NCI-H1436 treated with DMSO at 0.1 percent for 48 hours (cell line): ENCODE measurements around the gene TRPC1.
"Not testable (repeated sequence)": the region's sequence is repeated elsewhere in the genome, so short reads cannot be mapped to it uniquely, and the experiment has no call there.

ENCODE experiments used
- DNase-seq: peaks from one replicate; lab custom pipeline; 2025; lab: John Stamatoyannopoulos, UW

Gene TRPC1

DNA sequence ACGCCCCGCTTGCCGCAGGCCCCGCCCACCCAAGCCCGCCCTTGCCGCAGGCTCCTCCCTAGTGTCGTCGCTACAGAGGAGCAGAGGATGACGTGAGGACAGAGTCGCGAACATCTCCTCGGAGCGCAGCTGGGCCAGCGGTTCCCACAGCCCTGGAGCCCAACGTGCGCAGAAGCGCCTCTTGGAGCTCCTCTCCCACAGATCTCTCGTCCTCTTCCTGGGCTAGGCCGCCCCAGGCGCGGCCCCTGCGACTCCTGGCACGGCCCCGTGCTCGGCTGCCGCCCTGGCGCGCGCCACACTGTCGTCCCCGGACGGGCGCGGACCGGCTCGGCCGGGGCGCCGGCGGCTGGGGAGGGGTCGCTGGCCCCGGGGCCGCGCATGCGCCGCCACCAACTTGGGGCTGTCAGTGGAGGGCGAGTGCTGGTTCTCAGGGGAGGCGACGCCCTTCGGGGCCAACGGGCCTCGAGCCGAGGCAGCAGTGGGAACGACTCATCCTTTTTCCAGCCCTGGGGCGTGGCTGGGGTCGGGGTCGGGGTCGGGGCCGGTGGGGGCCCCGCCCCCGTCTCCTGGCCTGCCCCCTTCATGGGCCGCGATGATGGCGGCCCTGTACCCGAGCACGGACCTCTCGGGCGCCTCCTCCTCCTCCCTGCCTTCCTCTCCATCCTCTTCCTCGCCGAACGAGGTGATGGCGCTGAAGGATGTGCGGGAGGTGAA, at the start of gene TRPC1:
Gene TRPC1, plus strand, starts transcription at position 67 of the 714 bp plus-strand sequence. Its CDS starts 526 bp downstream, at position 593.
- DNase-seq, result peak; percentile 68

DNA sequence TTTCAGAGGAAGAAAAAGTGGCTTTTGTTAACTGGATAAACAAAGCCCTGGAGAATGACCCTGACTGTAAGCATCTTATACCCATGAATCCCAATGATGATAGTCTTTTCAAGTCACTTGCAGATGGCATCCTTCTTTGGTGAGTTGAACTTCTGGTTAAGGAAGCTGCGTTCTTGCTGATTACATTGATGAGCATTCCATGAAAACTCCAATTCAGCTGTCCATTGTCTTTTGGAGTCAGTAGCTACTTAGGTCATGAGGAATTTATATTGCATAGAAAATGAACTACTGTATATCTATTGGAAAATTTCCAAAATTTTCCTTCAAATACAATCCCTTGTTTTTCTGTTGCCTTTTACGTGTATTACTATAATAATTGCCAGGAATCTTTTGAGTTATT, 47.7 kb upstream of the TRPC1 start:
- no peak for DNase-seq

DNA sequence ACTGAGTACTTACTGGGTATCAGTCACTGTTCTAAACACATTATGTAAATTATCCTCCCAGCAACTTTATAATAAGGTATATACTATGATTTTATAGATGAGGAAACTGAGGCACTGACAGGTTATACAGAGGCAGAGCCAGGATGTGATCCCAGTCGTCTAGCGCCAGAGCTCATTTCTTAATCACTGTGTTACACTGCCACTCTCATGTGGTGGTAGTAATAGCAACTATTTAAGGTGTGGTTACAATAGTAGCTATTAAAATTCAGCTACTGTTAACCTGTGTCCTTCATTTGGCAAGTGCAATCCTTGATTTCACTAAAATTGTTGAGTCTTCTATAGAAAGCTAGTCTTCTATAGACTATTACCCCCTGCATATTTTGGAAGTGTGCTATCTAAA, 43.1 kb upstream of the TRPC1 start:
- DNase-seq, result no peak

DNA sequence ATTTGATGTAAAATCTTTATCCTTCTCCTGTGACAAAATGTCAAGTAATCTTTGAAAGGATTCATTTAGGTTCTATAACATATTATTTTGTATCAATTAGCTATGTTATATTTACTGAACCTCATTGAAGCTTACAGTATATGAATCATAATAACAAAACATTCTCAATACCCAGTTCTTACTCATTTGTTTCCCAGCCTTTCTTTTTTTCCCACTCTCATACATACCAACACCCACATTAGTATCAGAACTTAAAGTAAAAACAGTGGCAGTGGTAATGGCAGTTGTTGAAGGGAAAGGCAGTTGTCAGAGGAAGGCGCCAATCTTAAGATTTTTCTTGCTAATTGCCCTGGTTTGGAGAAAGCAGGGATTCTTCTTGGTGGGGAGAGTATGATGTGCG, 33.2 kb upstream of the TRPC1 start:
- no peak for DNase-seq

DNA sequence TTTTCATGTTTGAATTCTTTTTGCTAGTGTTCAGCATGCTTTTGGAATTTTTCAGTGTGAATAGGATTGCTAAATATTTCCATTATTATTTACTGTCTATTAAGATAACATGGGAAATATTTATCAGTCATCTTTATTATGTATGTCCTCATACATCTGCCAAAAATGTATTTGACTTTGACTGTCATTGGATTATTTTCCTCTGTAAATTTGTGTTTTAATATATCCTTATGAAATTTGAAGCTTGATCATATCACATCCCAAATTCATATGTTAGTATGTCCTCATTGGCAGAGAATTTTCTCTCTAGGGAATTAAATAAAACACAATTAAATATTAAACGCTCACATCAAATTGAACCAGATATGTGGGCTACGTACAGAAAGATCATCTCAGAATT, 32.3 kb upstream of the TRPC1 start:
- no peak for DNase-seq

DNA sequence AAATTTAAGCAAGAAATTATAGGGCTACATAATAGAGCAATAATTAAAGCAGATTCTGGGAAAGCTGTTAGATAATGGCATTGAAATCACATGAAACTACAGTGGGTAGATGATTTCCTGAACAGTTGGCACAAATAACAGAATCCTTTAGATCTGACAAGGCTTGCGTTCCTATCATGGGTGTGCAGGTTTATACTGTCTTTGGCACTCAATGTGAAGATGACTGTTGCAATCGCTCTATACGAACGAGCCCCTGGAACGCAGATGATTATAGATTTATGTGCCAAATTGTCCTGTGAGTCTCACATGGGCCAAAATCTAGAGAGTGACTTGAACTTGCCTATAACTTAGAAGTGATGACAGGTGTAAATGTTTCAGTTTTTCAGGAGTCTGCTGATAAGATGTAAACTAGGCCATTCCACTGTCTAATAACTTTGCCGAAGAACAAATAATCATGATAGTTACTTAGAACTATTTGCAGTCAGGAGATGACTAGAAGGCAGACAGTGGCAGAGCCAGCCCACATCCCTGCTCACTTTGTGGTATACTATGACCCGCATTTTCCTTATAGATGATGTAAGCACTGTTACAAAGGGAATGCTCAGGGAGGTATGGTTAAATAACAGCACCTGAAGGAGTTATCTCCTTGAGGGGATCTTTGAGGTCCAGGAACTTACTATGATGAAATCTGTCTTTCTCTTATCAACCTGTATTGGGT, 30.5 kb upstream of the TRPC1 start:
- DNase-seq, result no peak

DNA sequence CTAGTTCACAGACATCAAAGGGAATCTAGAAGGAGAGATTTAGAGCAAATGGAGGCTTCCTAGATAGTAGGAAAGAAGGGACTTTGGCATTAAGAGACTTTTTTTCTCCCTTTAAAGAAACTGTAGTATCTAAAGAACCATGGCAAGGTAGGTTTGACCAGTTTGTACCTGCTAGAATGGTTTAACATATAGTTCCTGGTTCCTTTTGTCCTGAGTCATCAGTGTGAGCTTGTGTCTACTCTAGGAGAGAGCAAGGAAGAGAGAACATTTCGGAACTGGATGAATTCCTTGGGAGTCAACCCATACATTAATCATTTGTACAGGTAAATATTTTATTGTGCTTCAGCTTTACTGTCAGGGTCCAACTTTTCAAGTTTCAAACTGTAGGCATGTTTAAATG, 29.6 kb upstream of the TRPC1 start:
- no peak for DNase-seq

DNA sequence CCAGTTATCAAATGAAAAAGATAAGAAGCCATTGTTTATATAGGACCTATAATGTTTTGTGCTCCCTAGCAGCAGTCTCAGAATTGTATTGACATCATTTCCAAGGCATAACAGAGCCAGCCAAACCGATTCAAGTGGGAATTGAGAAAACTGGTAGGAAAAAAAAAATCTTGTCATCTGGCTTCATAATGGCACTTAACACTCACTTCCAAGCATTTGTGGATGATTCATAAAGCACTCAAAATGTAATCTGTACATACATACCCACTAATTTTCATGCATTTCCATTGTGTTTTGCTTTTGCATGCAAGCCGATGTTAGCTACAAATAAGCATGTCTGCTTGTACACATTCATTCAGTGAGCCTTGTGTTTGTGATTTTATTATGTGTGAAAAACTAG, 18.6 kb upstream of the TRPC1 start:
- peak; percentile 52 for DNase-seq

DNA sequence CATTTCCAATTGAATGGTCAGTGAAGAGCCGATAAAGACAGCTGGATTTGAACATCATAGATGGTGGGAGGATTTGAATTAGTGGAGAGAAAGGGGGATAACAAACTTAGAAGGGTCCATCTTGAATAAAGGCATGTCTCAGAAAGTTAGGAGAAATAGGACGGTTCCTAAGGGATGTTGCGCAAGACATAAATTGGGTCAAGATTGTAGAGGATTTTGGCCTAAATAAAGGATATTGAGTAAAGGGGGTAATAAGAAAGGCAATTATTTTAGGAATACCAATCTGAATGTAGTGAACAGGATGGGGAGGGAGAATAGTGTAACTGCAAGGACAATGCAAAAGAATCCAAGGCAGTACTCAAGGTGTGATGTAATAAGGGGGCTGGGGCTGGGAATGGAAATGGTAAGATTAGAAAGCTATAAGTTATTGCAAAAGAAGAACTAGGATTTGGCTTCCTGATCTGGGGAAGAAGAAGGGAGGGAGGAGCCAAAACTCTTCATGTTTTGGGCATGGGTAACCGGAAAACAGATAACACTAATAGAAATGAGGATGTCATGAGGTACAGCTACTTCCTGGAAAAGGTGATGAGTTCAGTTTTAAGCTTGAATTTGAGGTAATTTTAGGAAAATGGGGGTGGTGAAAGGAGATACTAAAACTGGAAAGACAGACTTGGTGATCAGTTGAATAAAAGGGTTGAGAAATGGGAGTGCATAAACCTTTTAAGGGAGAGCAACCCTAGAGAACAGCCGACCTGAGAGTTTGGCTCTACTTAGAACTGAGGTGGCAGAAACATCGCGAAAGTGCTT, 17.3 kb upstream of the TRPC1 start:
- DNase-seq, result no peak

DNA sequence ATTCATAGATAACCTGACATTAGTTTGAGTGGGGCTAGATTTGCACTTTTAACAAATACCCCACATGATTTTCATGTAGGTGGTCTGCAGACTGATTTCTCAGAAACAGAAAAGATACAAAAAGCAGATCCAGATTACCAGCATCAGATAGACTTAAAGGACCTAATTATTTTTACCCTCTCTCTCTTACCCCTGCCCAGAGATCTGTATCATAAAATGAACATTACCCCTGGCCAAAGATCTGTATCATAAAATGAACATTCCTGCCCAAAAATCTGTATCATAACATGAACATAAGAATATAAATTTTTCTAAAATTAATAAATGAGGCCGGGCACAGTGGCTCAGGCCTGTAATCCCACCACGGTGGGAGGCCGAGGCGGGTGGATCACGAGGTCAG, 14.6 kb upstream of the TRPC1 start:
- no peak for DNase-seq

DNA sequence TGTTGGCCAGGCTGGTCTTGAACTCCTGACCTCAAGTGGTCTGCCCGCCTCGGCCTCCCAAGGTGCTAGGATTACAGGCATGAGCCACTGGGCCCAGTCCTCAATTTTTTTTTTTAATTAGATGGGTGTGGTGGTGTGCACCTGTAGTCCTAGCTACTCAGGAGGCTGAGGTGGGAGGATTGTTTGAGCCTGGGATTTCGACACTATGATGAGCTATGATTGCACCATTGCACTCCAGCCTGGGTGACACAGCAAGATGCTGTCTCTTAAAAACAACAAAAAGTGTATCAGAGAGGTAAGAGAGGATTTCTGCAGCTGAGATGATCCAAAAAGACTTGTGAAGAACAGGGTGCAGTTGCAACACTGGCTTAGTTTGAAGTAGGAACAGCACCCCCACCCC, 9.0 kb upstream of the TRPC1 start:
- not testable (repeated sequence) for DNase-seq

DNA sequence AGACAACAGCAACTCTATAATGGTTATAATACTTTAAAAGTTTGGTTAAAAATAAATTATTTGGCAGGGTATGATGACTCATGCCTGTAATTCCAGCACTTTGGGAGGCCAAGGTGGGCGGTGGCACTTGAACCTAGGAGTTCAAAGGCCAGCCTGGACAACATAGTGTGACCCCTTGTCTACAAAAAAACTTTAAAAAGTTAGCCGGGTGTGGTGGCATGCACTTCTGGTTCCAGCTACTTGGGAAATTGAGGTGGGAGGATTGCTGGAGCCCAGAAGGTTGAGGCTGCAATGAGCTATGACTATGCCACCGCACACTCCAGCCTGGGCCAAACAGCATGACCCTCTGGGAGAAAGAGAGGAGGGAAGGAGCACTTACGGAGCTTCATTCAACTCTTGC, 7.7 kb upstream of the TRPC1 start:
- DNase-seq, result no peak

DNA sequence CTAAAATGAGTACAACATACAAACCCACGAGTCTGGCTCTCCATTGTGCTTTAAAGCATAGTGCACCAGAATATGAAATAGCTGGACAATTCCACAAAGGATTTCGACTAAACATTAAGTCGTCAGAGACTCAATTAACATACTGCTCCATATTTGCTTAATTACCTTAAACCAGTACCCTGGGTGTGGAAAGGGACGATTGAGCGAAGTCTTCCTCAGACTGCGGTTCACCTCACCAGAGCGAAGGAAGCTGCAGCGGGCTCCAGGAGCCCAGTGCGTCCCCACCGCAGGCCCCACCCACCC, 218 bp upstream of the TRPC1 start:
- no peak for DNase-seq

DNA sequence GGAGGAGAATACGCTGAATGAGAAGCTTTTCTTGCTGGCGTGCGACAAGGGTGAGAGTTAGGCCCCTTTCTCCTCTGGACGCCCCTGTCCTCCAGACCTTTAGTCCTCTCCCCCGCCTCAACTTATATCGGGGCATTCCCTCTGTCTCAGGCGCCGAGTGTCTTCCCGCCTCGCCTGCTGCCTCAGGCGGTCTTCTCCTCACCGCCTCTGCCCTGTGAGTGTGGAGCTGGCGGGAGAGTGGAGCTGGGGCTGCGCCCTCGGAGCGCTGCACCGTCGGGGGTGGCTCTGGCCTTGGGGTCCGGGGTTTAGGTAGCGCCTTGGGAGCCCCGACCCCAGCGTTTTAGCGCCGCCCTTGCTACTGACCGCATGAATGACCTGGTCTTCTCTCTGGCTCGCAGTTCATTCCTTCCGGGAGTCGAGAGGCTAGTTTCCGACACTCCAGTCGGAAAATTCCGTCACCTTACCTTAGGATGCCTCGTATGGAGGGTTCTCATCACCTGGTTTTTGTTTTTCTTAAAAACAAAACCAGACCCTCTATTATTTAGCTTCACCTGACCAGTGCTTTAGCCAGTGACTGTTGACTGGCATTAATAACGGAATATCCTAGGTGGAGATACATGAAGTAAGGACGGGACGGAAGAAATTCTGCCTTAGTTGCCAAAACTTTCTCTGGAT, 985 bp downstream of the TRPC1 start:
- DNase-seq, result no peak

DNA sequence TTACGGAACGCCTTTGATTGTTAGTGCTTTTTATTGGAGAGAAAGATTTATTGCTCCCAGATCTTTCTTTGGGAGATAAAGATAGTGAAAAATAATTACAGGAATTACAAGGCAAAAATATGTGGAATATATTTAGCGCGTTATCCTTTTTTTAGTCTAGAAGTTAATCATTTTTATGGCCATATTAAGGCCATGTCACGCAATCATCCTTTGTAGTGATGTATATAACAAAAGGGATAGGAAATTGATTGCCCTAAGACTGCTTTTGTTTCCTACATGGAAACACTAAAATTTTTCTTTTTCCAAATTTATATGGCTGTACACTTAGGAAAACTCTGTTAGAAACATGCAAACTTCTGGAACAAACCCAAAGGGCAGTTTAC, 1.5 kb downstream of the TRPC1 start:
- DNase-seq, result no peak

DNA sequence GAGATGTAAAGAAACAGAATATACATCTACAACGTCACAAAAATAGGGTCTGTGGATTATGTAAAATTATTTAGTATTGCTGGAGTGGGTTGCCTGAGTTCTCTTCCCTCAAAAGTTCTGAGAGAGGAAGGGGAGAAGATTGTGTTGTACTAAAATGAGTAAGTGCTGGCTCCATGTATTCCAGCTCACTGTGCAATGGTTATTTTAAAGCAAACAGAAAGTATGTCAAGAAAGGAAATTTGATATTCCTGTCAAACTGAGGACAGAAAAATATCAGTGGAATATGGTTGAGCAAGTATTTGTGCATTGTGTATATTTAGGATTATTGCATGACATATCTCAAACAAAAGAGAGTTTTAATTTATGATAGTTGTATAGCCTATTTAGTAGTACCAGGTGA, 2.2 kb downstream of the TRPC1 start:
- no peak for DNase-seq

DNA sequence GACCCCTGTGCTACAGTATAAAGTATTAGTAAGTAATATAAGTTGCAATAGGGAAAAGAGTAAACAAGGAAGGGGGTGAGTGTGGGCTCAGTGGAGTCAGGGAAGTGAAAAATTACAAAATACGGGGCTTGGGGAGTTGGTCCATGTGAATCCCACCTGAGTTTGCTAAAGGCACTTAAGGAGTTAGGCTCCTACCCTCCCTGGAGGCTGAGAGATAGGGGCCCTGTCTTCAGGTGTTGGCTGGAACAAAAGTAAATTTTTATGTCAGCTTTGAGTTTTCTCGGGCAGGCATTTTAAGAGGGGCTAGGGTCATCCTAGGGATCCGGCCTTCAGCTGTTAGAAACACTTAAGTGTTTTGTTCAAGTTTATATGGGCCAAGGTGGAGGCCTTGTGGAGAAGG, 8.2 kb downstream of the TRPC1 start:
- no peak for DNase-seq

DNA sequence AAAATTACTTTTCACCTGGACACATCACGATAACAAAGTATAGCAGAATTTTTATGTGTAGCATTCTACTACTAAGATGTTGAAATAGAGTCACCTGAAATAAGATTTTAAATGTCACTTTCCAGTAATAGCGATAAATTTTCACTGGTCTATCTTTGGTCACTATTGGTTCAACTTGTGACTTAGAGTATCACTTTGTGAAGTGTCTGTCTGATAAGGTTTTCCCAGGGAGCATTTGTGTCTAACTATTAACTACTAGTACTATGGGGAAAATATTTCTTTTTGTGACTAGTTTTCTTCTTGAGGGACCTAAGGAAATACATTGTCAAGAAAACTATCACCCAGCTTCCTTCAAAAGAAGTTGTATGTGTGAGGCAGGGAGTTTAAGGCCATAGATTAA, 11.0 kb downstream of the TRPC1 start:
- no peak for DNase-seq

DNA sequence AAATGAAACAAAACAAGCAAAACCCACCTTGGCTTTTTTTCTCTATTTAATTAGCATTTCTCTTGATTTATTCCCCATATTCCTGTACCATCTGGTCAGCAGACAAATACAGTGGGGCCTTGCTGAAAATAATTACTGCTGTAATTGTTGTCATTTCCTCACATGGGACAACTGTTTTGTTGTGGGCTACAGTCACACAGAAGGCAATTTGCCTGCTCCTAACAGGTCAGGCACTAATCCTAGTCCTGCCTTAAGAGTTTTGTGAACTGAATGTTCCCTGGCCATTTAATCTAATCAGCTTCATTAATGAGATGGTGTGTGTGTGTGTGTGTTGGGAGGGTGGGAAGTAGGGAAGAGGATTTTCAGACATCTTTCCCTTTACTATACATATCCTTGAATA, 11.6 kb downstream of the TRPC1 start:
- DNase-seq, result no peak

DNA sequence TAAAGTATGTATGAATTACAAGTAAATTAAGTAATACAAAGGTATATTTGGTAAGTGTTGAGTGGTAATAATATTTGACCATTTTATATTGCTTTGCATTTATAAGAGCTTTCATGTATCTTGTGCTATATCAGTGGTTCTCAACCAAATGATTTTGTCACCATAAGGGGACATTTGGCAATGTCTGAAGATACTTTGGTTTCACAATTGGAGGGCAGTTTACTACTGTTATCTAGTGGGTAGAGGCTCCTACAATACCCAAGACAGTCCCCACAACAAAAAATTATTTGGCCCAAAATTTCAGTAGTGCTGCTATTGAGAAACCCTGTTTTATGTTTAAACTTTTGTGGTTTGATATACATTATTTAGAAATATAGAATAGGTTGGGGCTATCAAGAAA, 14.6 kb downstream of the TRPC1 start:
- DNase-seq, result no peak

DNA sequence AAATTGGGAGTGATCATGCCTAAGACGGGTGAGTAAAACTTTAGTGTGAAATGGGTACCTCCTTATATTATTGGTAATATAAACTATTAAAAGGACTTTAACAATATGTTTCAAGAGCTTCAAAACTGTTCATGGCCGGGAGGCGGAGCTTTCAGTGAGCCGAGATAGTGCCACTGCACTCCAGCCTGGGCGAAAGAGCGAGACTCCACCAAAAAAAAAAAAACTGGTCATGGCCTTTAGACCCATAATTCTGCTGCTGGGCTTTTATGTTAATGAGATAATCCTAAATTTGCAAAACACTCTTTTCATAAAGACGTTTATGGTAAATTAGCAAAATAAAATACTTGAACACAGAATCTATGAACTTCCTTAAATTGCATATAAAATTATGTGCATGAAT, 22.8 kb downstream of the TRPC1 start:
- DNase-seq, result no peak

DNA sequence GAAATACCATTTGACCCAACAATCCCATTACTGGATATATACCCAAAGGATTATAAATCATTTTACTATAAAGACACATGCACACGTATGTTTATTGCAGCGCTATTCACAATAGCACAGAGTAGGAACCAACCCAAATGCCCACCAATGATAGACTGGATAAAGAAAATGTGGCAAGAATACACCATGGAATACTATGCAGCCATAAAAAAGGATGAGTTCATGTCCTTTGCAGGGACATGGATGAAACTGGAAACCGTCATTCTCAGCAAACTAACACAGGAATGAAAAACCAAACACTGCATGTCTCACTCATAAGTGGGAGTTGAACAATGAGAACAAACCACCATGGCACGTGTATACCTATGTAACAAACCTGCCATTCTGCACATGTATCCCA, 26.7 kb downstream of the TRPC1 start:
- not testable (repeated sequence) for DNase-seq

DNA sequence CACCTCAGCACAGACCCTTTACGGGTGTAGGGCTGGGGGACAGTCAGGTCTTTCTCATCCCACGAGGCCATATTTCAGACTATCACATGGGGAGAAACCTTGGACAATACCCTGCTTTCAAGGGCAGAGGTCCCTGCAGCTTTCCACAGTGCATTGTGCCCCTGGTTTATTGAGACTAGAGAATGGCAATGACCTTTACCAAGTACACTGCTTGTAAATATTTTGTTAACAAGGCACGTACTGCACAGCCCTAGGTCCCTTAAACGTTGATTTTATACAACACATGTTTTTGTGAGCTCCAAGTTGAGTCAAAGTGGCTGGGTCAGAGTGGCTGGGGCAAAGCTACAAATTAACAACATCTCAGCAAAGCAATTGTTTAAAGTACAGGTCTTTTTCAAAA, 28.8 kb downstream of the TRPC1 start:
- DNase-seq, result not testable (repeated sequence)
